ENCODE measurements around the gene SH3RF3.
"Not testable (repeated sequence)": the region's sequence is repeated elsewhere in the genome, so short reads cannot be mapped to it uniquely, and the experiment has no call there.

The SH3RF3 gene

GRCh38 chr2:109117181-109117580, 11.8 kb upstream of the SH3RF3 start:
- H3K36me3 ChIP-seq (ENCODE audit: control insufficient read depth, insufficient read depth, low read length); H3K4me3 ChIP-seq (ENCODE audit: insufficient read depth, low read depth, low read length); H3K4me1 ChIP-seq (ENCODE audit: control insufficient read depth, insufficient read depth, low read length); H3K27ac ChIP-seq (ENCODE audit: insufficient read depth, low read depth, low read length, poor library complexity, severe bottlenecking); H3K9me3 ChIP-seq (ENCODE audit: control insufficient read depth, low read length); H3K27me3 ChIP-seq (ENCODE audit: control insufficient read depth, insufficient read depth, low read length, poor library complexity, severe bottlenecking): not testable (repeated sequence)
- 93 to 95% methylated on average over 9 of the region's 9 CpGs for WGBS, 2 experiments

DNA sequence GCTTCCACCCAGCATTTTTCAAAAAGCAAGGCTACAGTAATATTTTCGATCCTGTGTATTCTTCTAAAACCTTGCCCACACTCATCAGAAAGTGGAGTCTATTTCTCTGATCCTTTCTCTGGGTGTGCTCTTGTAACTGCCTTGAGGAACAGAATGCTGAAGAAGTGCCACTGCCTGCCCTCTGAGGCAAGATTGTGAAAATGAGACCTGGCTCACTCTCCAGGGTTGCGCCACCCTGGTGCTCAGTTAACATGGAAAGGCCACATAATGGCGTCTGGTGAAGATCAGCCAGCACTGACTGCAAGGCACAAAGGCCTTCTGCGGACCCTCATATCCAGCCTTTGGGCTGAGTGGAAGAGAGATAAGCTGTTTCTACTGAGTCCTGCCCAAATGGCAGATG, 11.2 kb upstream of the SH3RF3 start:
- 93 to 94% methylated on average over 4 of the region's 4 CpGs for WGBS, 2 experiments
- no peaks in the 10 kb centered on the region for H3K9me3 ChIP-seq (ENCODE audit: control insufficient read depth, low read length)

DNA sequence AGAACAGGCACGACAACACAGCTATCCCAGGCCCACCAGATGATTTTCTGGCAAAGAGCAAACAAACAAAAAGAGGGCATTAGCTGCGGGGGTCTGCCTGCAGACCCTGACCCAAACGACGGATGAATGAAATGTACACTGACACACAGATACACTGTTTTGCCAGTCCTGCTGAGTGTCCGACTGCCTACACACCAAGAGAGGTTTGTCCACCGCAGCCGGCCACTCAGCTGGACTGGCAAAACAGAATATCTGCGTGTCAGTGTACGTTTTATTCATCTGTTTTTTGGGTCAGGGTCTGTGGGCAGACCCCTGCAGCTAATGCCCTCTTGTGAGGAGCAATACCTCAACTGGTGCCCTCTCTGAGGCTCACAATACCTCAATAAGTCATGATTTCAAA, 10.7 kb upstream of the SH3RF3 start:
- no peaks in the 10 kb centered on the region for H3K9me3 ChIP-seq (ENCODE audit: control insufficient read depth, low read length)
- H3K36me3 ChIP-seq (ENCODE audit: control insufficient read depth, insufficient read depth, low read length): no peaks in the 10 kb centered on the region
- H3K4me1 ChIP-seq (ENCODE audit: control insufficient read depth, insufficient read depth, low read length): no peaks in the 10 kb centered on the region
- no peaks in the 10 kb centered on the region for H3K27me3 ChIP-seq (ENCODE audit: control insufficient read depth, insufficient read depth, low read length, poor library complexity, severe bottlenecking)
- no peak overlapping the region for H3K27ac ChIP-seq (ENCODE audit: insufficient read depth, low read depth, low read length, poor library complexity, severe bottlenecking)
- H3K4me3 ChIP-seq (ENCODE audit: insufficient read depth, low read depth, low read length): no peak overlapping the region
- WGBS, 2 experiments: 95% methylated on average over 9 of the region's 9 CpGs

More for the DNA sequence above, 11.2 kb upstream of the SH3RF3 start:
- Histone ChIP-seq H3K27me3 (ENCODE audit: control insufficient read depth, insufficient read depth, low read length, poor library complexity, severe bottlenecking) (no peaks in the 10 kb centered on the region), H3K27ac (ENCODE audit: insufficient read depth, low read depth, low read length, poor library complexity, severe bottlenecking) (no peak overlapping the region), H3K4me1 (ENCODE audit: control insufficient read depth, insufficient read depth, low read length) (no peaks in the 10 kb centered on the region), H3K36me3 (ENCODE audit: control insufficient read depth, insufficient read depth, low read length) (no peaks in the 10 kb centered on the region), H3K4me3 (ENCODE audit: insufficient read depth, low read depth, low read length) (no peak overlapping the region)

- Histone ChIP-seq H3K27ac (ENCODE audit: insufficient read depth, low read depth, low read length, poor library complexity, severe bottlenecking) (no peak overlapping the region), H3K4me3 (ENCODE audit: insufficient read depth, low read depth, low read length) (no peak overlapping the region), H3K36me3 (ENCODE audit: control insufficient read depth, insufficient read depth, low read length) (no peaks in the 10 kb centered on the region), H3K27me3 (ENCODE audit: control insufficient read depth, insufficient read depth, low read length, poor library complexity, severe bottlenecking) (no peaks in the 10 kb centered on the region), H3K4me1 (ENCODE audit: control insufficient read depth, insufficient read depth, low read length) (no peaks in the 10 kb centered on the region), H3K9me3 (ENCODE audit: control insufficient read depth, low read length) (no peaks in the 10 kb centered on the region)
- WGBS, 2 experiments: 93 to 94% methylated on average over 3 of the region's 3 CpGs
Measured at GRCh38 chr2:109120166-109120565, 8.8 kb upstream of the SH3RF3 start.

DNA sequence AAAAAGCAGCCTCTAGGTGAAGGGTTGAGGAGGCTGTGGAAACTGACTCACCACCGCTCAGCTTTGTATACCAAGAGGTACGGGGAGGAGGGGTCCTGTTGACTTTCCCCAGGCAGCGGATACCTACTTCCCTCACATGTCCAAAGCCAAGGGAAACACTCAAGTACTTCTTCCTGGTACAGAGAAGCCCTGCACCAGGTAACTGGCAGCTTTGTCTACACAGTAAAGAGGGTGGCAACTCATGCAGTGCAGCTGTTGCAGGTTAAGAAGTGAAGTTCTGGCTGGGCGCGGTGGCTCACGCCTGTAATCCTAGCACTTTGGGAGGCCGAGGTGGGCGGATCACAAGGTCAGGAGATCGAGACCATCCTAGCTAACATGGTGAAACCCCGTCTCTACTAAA, 8.3 kb upstream of the SH3RF3 start:
- H3K4me3 ChIP-seq (ENCODE audit: insufficient read depth, low read depth, low read length); H3K27ac ChIP-seq (ENCODE audit: insufficient read depth, low read depth, low read length, poor library complexity, severe bottlenecking); H3K4me1 ChIP-seq (ENCODE audit: control insufficient read depth, insufficient read depth, low read length); H3K36me3 ChIP-seq (ENCODE audit: control insufficient read depth, insufficient read depth, low read length); H3K27me3 ChIP-seq (ENCODE audit: control insufficient read depth, insufficient read depth, low read length, poor library complexity, severe bottlenecking); H3K9me3 ChIP-seq (ENCODE audit: control insufficient read depth, low read length): not testable (repeated sequence)
- 92 to 97% methylated on average over 10 of the region's 10 CpGs for WGBS, 2 experiments

- Histone ChIP-seq H3K9me3 (ENCODE audit: control insufficient read depth, low read length) (no peaks in the 10 kb centered on the region), H3K27me3 (ENCODE audit: control insufficient read depth, insufficient read depth, low read length, poor library complexity, severe bottlenecking) (peaks cover 7% of the 10 kb centered on the region), H3K4me3 (ENCODE audit: insufficient read depth, low read depth, low read length) (no peak overlapping the region), H3K27ac (ENCODE audit: insufficient read depth, low read depth, low read length, poor library complexity, severe bottlenecking) (no peak overlapping the region), H3K4me1 (ENCODE audit: control insufficient read depth, insufficient read depth, low read length) (no peaks in the 10 kb centered on the region), H3K36me3 (ENCODE audit: control insufficient read depth, insufficient read depth, low read length) (no peaks in the 10 kb centered on the region)
- 88 to 91% methylated on average over 4 of the region's 4 CpGs for WGBS, 2 experiments
Measured at GRCh38 chr2:109123586-109124201, 5.3 kb upstream of the SH3RF3 start.

DNA sequence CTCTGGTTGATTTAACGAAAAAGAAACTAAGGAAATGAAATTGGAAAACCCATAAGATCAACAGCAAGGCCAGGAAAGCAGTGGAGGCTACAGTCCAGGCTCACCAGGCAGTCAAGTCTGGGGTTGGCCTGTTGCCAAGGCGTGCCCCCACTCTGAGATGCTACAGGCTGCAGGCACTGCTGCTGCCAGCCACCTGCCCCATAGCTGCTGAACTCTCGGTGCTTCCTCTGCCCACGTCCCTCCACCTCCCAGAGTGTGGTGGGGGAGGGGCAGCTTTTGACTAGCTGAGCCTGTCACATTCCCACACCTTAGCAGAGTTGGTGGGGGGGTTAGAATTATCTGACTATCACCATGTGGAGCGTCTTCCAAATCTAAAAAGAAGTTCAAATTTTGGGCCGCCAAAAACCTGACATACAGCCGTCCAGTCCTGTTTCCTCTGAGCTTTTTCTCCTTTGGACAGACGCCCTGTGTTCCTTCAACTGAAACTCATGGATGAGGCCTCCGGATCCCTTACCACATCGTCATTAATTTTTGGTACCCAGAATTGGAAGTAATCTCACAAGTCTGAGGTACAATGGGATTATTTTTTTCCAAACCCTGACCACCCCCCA, 3.9 kb upstream of the SH3RF3 start:
- Histone ChIP-seq H3K4me1 (ENCODE audit: control insufficient read depth, insufficient read depth, low read length) (peaks cover 4% of the 10 kb centered on the region), H3K27ac (ENCODE audit: insufficient read depth, low read depth, low read length, poor library complexity, severe bottlenecking) (no peak overlapping the region), H3K9me3 (ENCODE audit: control insufficient read depth, low read length) (no peaks in the 10 kb centered on the region), H3K27me3 (ENCODE audit: control insufficient read depth, insufficient read depth, low read length, poor library complexity, severe bottlenecking) (peaks cover 20% of the 10 kb centered on the region), H3K4me3 (ENCODE audit: insufficient read depth, low read depth, low read length) (no peak overlapping the region), H3K36me3 (ENCODE audit: control insufficient read depth, insufficient read depth, low read length) (no peaks in the 10 kb centered on the region)
- WGBS, 2 experiments: 80 to 85% methylated on average over 10 of the region's 10 CpGs

DNA sequence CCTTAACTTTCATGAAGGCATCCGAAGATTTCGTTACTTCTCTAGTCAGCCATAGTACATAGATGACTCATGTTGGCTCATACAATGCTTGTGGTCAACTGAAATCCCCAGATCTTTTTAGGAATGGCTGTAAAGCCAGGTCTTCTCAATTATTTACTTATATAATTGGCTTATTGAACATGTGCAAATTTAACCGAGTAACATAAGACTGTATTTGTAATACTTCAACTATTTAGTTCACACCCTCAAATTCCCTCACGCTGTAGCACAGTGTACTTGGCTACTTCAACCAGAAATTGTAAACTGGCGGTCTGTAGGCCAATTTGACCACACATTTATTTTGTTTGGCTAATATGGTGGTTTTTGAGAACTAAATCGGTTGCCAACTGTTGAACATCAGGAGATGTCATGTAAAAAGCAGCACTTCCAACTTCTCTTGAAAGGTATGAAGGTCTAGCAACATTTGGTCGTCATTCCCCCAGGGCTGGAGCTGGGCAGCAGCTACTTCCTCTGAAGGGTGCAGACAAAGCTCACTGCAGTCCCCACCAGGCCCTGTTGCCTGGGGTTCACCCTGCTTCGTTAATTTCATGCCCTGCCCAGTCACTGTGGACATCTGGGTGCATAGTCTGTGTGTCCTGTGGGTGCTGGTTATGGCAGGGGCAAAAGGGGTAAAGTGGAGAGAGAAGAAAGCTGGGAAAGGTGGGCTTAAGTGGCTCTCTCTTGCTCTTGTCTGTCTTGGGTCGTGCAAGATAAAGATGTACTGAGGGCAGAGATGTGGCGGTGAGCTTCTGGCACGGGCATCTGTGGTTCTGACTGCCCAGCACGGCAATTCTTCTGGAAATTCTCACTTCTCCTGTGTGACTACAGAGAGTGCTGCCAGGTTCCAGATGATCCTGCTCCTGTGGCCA, 3.2 kb upstream of the SH3RF3 start:
- Histone ChIP-seq H3K27ac (ENCODE audit: insufficient read depth, low read depth, low read length, poor library complexity, severe bottlenecking) (no peak overlapping the region), H3K4me3 (ENCODE audit: insufficient read depth, low read depth, low read length) (no peak overlapping the region), H3K4me1 (ENCODE audit: control insufficient read depth, insufficient read depth, low read length) (peaks cover 4% of the 10 kb centered on the region), H3K9me3 (ENCODE audit: control insufficient read depth, low read length) (no peaks in the 10 kb centered on the region), H3K27me3 (ENCODE audit: control insufficient read depth, insufficient read depth, low read length, poor library complexity, severe bottlenecking) (peaks cover 28% of the 10 kb centered on the region), H3K36me3 (ENCODE audit: control insufficient read depth, insufficient read depth, low read length) (no peaks in the 10 kb centered on the region)
- 89% methylated on average over 12 of the region's 12 CpGs for WGBS, 2 experiments

DNA sequence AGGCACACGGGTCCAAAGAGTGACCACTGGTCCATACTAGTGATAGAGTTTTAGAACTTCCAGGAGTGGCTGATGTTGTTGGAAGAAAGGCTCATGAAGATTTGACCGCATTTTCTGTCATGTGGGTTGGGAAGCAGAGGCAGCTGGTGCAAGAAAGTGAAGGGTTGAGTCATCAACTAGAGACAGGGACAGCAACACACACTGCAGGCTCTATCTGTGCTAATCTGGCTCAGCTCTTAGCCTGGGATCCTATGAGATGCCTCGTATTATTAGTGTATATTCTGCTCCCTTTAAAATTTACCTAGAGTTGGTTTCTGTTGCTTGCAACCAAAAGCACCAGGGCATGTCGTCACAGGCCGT, 2.5 kb upstream of the SH3RF3 start:
- Histone ChIP-seq H3K9me3 (ENCODE audit: control insufficient read depth, low read length) (no peaks in the 10 kb centered on the region), H3K36me3 (ENCODE audit: control insufficient read depth, insufficient read depth, low read length) (no peaks in the 10 kb centered on the region), H3K27me3 (ENCODE audit: control insufficient read depth, insufficient read depth, low read length, poor library complexity, severe bottlenecking) (peaks cover 34% of the 10 kb centered on the region), H3K4me1 (ENCODE audit: control insufficient read depth, insufficient read depth, low read length) (peaks cover 4% of the 10 kb centered on the region), H3K4me3 (ENCODE audit: insufficient read depth, low read depth, low read length) (no peak overlapping the region), H3K27ac (ENCODE audit: insufficient read depth, low read depth, low read length, poor library complexity, severe bottlenecking) (no peak overlapping the region)
- WGBS, 2 experiments: 92 to 94% methylated on average over 5 of the region's 5 CpGs

DNA sequence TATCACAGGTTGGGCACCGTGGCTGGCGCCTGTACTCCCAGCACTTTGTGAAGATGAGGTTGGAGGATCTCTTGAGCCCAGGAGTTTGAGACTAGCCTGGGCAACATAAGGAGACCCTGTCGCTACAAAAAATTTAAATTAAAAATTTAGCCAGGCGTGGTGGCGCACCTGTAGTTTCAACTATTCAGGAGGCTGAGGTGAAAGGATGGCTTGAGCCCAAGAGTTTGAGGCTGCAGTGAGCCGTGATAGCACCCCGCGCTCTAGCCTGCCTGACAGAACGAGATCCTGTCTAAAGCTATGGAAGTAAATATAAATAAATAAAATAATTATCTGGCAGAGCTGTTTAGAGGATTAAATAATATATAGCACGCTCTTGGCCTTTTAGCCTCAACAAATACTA, 1.4 kb upstream of the SH3RF3 start:
- H3K9me3 ChIP-seq (ENCODE audit: control insufficient read depth, low read length): no peaks in the 10 kb centered on the region
- peaks cover 4% of the 10 kb centered on the region for H3K4me1 ChIP-seq (ENCODE audit: control insufficient read depth, insufficient read depth, low read length)
- H3K27me3 ChIP-seq (ENCODE audit: control insufficient read depth, insufficient read depth, low read length, poor library complexity, severe bottlenecking): peaks cover 45% of the 10 kb centered on the region
- no peak overlapping the region for H3K4me3 ChIP-seq (ENCODE audit: insufficient read depth, low read depth, low read length)
- H3K27ac ChIP-seq (ENCODE audit: insufficient read depth, low read depth, low read length, poor library complexity, severe bottlenecking): no peak overlapping the region
- WGBS, 2 experiments: 83 to 87% methylated on average over 9 of the region's 10 CpGs
- H3K36me3 ChIP-seq (ENCODE audit: control insufficient read depth, insufficient read depth, low read length): no peaks in the 10 kb centered on the region
